Hematopoietic multipotent progenitor cell treated with erythropoietin and hydrocortisone succinate and interleukin-3 and kit ligand, for 15 days (in vitro differentiated cells): ENCODE data around the gene ARHGAP24.
"Not testable (repeated sequence)": the region's sequence is repeated elsewhere in the genome, so short reads cannot be mapped to it uniquely, and the experiment has no call there.

Source experiments
- DNase-seq: peaks from one replicate; pipeline ENCODE4 v3.0.0-alpha.2; 2015; ENCODE audit warnings: low spot score

The ARHGAP24 gene

DNA sequence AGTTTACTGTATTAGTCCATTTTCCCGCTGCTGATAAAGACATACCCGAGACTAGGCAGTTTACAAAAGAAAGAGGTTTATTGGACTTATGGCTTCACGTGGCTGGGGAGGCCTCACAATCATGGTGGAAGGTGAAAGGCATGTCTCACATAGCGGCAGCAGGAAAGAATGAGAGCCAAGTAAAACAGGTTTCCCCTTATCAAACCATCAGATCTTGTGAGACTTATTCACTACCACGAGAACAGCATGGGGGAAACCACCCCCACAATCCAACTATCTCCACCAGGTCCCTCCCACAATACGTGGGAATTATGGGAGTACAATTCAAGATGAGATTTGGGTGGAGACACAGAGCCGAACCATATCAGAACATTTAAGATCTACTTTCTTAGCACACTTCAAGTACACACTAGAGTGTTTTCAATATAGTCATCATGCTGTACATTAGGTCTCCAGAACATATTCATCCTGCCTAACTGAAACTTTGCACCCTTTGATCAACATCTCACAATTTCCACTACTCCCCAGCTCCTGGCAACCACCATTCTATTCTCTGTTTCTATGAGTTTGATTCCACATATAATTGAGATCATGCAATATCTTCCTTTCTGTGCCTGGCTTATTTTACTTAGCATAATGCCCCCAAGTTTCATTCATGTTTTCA lies 341.0 kb downstream of the ARHGAP24 start:
- no peak for DNase-seq

GRCh38 chr4:85818700-85819099 lies 343.8 kb downstream of the ARHGAP24 start:
- no peak for DNase-seq

- DNase-seq, result not testable (repeated sequence)
These were observed 345.2 kb downstream of the ARHGAP24 start for GRCh38 chr4:85820101-85820500.

DNA sequence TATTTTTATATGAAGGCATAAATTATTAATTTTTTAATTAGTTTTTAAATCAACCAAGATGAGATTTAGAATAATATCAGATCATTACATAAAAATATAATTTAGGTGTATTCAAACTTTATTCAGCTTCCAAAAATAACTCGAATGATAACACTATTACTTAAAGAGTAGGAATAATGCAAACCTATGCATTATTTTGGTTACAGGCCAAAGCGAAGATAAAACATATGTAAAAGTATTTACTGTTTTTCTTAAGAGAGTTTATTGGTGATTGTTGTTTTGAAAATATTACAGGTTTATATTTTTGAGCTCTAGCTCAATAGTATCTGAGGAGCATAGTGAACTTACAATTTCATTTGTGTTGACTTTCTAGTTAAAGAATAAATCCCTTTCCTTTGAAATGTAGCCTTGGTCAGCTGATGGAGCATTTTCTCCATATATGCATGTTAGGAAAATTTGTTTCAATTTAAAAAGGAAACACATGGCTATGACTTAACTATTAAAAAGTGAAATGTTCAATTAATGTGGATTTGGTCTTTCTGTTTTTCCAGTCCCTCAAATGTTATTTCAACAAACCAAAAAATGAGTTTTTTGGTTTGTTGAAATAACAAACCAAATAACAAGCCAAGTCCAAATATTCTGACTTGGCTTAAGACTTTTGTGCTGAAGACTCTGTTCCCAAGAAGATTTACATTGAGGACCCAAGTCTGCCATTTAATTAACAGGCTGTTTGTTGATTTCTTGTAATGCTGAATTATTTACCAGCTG lies 346.9 kb downstream of the ARHGAP24 start:
- DNase-seq, result no peak

DNA sequence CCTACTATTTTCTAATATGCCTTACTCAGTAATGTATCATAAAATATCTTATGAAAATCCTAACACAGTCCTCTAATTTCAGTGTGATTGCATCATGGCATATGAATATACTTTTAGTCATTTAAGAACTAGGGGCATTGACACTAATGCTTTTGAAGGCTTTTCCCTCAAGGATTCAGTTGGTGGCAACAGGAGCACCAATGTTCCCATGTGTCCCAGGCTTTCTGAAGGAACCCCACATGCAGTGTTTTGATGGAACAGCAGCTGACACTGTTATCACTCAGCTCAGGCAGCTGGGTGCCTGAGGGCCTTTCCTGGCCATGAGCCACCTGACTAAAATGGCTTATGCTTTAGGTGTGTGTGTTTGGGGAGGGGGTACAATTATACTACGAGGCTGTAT lies 348.3 kb downstream of the ARHGAP24 start:
- DNase-seq, result no peak

GRCh38 chr4:85824166-85824945 lies 349.4 kb downstream of the ARHGAP24 start:
- DNase-seq, result no peak

DNA sequence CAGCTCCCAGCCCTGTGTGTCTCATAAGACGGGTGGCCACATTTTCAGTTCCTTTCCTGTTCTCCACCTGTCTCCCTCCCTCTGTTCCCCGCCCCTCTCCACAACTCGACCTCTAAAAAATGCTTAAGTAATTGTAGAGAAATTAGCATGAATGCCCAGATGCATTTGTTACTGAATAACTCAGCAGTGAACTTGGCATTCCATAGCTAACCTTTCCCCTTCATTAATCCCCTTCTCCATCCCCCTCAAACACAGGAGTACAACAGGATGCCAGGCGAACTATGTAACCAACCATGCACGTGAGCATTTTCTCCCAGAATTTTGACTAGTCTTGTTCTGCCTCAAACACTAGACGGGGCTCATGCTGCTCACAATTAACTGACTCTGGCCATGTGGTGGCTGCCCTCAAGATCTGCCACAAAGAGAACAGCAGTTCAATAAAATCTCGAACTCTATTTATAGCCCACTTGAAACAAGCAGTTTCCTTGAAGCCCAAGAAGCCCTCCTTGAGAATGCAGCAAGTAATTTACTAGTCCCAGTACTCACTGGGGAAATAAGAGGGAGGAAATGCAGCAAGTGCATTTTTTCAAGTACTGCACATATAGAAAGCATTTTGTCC lies 351.2 kb downstream of the ARHGAP24 start:
- DNase-seq, result no peak

GRCh38 chr4:85828027-85828890 lies 353.3 kb downstream of the ARHGAP24 start:
- DNase-seq, result no peak

GRCh38 chr4:85829276-85830051 lies 354.5 kb downstream of the ARHGAP24 start:
- DNase-seq, result no peak

DNA sequence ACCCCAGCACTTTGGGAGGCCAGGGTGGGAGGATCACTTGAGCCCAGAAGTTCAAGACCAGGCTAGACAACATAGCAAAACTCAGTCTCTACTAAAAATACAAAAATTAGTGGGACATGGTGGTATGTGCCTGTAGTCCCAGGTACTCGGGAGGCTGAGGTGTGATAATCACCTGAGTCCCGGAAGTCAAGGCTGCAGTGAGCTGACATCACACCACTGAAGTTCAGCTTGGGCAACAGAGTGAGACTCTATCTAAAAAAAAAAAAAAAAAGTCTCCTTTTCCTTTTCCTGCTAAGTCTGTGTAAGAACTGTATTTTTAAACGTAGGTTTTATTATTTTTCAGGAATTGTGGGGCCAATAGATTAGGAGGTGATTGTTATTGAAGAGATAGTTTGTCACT lies 356.7 kb downstream of the ARHGAP24 start:
- DNase-seq, result no peak

- no peak for DNase-seq
These were observed 358.4 kb downstream of the ARHGAP24 start for GRCh38 chr4:85833302-85833701.

GRCh38 chr4:85834934-85835333 lies 360.0 kb downstream of the ARHGAP24 start:
- no peak for DNase-seq

- DNase-seq, result no peak
These were observed 361.9 kb downstream of the ARHGAP24 start for GRCh38 chr4:85836588-85837438.

DNA sequence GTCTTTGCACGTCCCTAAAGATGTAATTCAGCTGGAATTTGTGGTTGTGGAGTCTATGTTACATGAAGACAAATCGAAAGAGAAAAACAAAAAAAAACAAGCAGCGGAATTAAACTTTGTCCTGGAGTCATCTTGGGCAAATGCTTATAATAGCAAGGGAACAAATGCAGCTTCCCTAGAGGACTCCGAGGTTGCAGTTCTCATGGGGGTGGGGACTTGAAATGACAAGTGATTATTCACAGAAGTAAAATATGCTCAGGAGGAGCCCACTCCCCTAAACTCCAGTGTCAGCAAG lies 362.4 kb downstream of the ARHGAP24 start:
- DNase-seq, result no peak

GRCh38 chr4:85839981-85840451 lies 365.1 kb downstream of the ARHGAP24 start:
- not testable (repeated sequence) for DNase-seq

DNA sequence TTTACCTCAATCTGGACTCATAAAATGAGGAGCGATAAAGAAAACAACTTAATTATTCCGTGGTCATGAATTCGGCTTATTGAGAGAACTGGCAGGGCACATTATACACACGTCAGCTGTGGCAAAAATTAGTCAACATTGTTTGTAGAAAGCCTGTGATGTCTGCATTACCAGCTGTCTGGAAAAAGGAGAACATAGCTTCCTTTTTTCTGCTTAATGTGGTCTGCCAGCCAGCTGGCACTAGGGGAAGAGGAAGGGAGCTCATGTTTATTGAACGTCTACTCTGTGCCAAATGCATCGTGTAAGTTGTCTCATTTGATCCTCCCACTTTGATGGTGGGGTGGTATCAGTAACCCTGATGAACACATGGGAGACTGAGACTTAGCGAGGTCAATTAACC lies 367.6 kb downstream of the ARHGAP24 start:
- DNase-seq, result no peak

GRCh38 chr4:85853740-85854139 lies 378.8 kb downstream of the ARHGAP24 start:
- not testable (repeated sequence) for DNase-seq

DNA sequence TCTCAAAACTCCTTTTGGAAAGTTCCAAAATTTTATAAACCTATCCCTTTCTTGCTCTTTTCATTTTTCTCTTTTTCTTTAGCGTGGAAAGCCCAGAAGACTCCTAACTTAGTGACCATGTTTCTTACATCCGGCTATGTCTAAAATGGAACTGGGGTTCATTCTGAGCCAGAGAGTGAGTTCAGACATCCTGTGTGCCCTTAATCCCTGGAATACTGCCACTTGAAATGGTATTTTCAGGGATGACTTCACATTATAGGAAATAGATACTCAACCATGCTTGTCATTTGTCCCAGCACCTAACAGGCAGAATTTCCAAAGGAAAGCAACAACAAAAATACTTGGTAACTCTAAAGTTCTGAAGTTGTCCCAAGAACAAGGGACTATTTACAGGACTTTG lies 379.6 kb downstream of the ARHGAP24 start:
- no peak for DNase-seq

DNA sequence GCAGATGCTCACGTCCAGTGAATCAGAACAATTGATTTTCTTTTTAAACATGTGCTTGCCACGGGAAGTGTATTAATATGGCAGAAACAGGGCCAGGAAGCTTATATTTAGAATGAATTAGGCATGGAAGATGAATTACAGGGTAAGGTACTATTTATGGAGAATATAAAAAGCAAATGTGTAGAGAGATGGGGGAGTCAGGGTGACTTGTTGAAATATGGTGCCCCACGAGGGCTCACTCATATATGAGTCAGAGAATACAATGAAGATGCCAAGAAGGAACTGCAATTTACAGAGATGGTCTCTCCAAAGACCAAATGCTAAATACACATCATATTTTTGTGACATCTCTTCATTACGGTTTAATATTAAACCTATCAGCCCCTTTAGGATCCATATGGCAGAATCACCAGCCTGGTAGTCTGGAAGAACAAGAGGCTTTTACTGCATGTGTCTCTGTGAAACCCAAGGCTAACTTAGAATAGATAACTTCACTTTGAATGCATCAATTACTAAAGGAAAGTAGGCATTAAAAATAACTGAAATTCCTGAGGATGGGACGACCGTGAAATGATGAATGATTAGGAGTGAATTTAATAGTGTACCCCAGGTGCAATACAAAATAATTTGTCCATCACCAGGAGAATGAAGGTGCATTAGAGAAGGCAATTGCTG lies 385.3 kb downstream of the ARHGAP24 start:
- DNase-seq, result no peak
